ELR (cell line): ENCODE results near the gene SHB.
"Not testable (repeated sequence)": the region's sequence is repeated elsewhere in the genome, so short reads cannot be mapped to it uniquely, and the experiment has no call there.

Experiments used
- DNase-seq: peaks from one replicate; pipeline ENCODE4 v3.0.0-alpha.2; 2015; ENCODE audit warnings: low read depth

SHB gene

DNA sequence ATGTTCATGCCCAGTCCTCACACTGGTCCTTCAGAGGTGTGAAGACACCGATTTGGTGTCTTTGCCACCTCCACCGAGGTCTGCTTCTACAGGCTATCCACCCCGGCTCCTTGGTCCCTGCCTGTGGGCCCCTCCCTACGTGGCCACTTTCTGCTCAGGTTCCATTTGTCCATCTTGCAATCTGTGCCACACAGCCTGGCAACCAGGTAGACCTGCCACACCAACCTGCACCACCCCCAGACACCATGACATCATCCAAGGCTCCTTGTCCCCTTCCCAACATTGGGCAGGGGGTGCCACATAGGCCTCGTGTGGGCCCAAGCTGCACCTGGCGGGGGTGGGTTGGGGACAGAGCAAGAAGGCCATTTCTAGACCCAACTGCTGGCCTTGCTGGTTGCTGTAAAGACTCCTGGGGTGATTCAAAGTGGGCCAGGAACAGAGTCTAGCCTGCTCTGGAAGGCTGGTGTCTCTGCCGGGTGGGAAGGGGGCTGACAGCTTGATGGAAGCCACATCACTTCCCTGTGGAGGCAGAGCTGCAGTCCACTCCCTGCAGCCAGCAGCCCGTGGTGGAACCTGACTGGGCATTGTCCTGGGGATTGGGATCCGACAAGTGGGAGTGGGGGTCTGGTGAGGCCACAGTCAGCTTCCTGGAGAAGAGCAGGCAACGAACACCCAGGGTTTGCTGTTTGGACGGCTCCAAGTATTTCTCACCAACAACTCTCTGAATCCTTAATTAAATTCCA lies 99.3 kb downstream of the SHB start:
- DNase-seq, result no peak

DNA sequence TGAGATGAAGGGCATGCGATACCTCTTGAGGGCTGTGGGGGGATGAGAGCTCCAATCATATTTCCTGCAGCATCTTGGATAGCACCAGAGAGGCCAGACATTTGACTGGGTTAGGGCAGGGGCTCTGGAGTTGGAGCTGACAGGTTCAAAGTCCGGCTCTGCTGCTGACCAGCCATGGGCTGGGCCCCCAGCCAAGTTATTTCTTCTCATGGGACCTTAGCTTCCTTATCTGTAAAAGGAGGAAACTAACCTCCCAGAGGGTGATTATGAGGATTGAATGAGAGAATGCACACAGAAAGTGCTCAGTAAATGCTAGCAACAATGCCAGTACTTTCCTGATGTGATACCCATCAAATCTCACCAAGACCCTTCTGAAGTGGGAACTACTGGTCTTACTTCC lies 99.9 kb downstream of the SHB start:
- peak; percentile 21 for DNase-seq

DNA sequence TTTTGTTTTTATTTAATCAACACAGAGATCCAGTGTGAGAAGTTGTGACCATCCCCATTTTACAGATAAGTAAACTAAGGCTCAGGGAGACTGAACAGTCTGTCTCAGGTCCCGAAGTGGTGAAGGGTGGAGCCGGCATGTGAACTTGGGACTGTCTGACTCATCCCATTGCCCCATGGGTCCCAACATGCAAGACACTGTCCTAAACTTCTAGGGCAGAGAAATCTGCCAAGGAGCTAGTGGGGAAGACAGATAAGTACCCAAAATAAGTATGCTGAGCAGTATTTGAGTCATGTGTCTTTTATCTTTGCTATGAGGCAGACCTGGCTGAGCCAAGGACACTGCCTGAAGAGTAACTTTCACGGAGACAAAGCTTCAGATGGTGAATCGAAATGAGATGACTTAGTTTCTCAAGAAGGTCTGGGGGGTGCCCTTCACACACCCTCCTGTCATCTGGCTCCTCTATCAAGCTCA lies 100.8 kb downstream of the SHB start:
- peak; percentile 68 for DNase-seq

DNA sequence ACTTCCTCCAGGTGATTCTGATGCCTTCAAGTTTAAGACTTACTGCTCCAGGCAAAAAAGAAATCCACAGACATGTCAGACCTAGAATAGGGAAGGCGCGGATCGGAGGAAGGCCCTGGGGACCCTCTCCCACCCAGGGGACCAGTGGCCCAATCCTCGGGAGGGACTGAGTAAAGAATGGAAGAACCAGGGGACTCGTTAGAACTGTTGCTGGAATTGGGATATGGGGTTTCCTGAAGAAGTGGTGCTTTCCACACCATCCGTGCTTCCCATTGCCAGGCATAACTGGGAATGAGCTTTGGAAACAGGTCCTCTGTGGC lies 101.3 kb downstream of the SHB start:
- DNase-seq, result no peak

DNA sequence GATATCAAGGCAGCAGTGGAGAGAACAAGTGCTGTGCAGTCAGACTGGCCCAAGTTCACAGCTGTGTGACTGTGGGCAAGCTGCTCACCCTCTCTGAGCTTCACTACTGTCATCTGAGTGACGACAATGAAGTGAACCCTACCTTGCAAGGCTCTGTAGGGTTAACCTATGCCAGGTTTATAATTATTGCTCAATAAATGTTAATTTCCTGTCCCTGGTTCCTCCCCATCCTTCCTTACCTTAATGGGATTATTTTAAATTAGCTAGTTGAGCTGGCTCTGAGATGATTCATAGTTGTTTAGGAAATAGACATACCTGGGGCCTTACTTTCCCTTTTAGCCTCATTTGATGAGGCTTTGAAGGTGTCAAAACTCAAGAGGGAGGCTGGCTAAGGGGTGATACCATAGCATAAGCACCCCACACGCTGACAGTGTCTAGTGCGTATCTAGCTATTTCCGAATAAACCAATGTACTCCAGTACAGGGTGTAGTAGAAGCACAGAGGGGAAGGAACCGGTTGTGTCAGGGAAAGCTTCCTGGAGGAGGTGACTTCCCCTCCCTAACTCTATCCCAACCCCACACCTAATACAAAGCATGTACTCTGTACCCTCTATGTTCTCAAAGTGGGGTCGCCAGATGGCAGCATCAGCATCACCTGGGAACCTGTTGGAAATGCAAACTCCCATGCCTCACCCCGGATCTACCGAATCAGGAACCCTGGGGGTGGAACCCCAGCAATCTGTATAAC lies 101.8 kb downstream of the SHB start:
- peak; percentile 42 for DNase-seq

DNA sequence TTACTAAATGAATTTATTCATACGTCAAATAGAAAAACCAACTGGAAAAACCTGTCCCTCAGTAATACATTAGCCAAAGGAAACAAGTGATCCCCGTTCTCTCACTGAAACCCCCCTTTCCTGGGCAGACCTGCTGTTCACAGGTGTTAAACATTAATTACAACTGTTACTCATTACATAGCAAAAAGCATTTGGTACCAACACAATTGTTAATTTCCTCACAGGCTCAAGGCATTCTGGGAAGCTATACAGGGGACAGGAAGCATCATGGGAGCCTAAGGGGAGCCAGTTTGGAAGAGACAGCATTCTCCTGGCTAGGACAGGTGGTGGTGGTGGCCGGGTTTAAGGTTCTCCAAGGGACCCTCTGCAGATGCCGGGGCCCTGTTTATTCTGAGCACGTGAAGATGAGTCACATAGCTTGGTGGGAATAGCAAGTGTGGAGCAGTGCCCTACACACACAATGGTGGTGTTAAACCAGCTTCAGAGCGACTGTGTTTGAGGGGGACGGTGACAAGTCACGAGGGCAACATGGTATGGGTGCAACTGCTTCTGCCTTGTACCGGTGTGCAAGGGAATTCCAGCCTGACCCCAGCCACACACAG lies 102.5 kb downstream of the SHB start:
- DNase-seq, result peak; percentile 55

DNA sequence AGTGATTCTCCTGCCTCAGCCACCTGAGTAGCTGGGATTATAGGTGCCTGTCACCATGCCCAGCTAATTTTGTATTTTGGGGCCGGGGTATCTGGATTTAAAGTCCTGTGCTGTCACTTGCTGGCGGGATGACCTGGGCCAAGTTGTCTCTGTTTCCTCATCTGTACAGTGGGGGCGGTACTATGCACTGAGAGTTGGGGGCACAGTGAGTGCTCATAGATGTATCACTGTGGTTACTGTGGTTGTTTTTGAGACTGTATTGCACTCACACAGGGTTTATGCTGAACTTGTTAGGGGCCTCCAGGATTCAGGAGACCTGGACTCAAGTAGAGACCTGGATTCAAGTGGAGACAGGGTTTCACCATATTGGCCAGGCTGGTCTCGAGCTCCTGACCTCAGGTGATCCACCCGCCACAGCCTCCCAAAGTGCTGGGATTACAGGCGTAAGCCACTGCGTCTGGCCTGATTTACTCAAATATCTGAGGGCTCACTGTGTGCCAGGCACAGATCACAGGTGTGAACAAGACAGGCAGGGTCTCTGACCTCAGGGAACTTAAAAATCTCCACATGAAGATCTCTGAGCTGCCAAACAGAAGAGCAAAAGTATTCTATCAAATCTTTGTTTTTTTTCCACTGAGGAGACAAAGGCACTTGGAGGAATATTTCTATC lies 103.2 kb downstream of the SHB start:
- not testable (repeated sequence) for DNase-seq

DNA sequence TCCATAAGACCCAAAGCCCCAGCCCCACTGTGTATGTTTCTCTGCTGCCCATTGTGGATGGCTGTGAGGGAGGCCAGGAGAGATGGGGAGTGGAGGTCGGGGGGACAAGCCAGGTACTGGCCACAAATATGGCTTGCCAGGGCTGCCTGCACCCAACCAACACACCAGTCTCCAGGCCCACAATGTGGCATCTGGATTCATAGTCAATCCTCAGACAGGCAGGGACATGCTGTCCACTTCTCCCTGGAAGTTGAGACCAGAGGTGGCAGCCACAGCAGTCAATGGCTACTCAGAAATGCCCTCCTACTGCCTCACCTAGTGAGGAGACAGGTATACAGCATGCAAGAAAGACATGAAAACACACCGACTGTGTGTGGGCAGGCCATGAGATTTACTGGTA lies 103.9 kb downstream of the SHB start:
- no peak for DNase-seq

DNA sequence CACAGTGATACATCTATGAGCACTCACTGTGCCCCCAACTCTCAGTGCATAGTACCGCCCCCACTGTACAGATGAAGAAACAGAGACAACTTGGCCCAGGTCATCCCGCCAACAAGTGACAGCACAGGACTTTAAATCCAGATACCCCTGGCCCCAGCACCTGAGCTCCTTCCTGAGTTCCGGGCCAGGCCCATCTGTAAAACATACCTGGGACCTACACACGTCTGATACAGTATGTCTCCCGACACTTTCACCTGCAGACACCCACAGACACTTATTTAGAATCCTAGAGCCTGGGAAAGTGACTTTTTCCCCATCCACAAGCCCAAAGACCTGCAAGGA lies 104.3 kb downstream of the SHB start:
- no peak for DNase-seq

DNA sequence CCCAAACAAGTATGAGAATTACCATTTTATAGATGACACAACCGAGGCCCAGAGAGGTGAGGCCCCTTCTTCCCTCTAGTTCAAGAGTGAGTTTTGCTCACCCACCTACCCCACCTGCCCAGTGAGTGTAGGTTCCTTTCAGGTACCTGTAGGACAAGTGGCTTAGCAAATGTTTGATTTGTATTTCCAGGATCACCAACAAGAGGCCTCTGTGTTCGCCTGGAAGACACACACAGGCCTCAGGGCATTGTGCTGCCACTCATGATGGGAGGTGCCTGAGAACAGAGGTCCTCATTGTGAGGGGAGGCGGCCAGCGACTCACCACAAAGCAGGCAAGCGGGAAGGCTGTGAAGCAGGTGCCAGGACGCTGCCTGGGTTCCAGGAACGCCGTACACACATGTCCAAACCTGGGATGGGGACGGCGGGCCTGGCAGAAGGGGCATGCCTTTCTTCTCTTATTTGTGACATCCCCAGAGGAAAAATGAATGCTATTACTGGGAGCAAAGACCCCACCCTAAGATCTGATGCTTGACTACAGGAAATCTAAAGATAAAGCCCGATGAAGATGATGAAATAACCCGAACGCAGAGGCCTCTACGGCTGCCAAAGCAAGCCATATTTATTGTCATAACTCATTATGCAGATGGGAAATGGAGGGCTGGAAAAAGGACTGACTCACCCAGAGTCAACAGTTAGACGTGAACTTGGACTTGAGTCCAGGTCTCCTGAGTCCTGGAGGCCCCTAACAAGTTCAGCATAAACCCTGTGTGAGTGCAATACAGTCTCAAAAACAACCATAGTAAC lies 104.9 kb downstream of the SHB start:
- peak; percentile 86 for DNase-seq

DNA sequence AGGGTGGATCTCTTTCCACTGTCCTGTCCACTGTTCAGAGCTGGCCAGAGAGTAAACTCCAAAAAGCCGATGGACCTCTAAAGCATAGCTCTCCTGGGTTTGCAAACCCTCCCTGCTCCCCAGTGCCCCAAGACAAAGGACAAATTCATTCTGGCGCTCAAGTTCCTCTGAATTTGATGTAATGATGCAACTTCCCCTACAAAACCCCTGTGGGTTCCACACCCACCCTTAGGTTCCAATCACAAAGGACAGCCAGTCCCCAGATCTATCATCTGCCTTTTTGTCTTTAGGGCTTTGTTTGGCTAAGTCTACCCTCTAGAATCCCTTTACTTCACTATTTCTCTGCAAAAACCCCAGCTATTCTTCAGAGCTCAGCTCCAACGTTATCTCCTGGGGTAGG lies 107.7 kb downstream of the SHB start:
- DNase-seq, result no peak

DNA sequence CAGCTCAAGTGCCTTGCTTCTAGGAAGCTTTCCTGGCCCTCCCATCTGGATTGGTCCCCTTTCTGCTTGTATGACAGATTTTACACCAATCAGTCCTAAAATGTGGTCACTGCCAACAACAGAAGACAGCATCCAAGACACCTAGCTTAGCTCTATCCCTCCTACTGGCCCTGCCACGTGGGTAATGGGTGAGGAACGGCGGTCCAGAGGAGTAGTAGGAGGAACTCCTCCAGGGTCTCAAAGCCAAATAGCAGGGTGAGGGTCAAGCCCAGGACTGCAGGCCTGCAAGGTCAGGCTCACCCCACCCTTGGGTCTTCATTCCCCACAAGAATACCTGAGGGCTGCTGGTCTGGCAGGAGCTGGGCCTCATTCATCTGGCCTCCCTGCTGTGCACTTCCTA lies 108.4 kb downstream of the SHB start:
- no peak for DNase-seq

DNA sequence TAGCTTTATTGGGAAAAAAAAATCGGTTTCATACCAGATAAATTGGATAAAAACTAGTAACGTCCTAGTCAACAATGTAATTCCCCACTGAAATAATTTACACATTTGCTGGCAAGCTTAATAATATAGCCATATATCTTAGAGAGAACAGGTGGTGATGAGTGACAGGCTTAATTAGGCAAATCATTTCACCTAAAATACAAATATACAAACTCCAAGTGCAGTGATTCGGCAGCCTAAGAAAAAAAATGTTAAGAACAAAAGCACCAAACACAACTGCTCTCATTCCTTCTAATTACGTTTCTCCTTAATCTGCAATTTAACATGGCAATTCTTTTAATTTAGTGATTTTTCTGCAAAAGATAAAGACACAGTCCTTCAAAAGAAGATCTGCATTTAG lies 109.1 kb downstream of the SHB start:
- no peak for DNase-seq

DNA sequence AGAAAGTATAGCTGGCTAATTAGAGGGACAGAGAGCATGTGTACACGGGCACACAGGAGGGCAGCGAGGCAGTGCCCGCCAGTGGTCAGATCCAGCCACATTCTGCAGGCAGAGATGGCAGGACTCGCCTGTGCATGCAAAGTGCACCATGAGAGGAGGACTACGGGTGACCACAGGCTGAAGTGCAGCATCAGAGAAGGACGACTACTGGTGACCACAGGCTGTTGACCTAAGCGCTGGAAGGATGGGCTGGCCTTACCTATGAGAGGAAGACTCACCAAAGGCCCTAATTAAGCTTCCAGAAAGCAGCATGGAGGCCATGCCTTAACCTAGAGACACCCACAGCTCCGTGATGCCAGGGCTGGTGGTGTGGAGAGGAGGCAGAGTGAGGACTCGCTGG lies 110.9 kb downstream of the SHB start:
- DNase-seq, result no peak

DNA sequence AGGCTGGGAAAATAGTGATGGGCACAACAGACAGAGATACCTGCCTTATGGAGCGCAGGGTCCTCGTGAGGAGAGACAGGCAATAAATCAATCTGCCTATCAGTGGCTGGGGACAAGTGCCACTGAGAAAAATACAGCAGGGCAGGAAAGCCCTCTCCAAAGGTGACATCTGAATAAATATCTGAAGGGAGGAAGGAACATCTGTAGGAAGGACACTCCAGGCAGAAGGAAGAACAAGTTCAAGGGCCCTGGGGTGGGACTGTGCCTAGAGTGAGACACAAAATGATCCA lies 111.4 kb downstream of the SHB start:
- DNase-seq, result no peak

DNA sequence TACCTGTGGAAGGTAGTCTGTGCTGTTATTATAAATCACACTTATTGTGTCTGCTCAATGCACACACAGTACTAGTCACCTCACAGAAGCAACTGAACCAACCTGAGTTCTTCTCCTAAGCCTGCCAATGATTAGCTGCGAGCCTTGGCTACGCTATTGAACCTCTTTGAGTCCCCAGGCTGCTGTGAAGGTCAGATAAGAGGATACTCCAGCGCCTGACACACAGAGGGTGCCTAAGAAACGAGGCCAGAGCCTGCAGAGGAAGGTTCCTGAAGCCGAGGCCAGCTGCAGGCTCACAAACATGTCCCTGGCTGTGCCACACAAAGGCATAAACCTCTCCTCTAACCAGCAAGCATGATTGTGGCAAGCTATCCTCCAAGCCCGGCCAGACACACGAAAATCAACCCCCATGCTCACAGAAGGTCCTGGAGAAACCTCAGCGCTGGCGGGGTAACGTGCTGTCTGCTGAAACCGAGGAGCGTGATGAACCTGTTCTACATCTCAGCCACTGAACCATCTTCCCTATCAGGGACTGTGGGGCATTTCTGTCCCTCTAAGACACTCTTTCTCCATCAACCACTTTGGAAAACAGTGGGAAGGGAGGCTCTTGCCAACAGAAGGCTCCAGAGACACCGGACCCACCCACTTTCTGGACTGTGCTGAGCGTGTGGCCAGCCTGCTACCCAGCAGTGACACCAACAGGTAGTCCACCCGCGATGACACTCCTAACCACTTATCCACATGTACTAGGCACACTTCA lies 111.9 kb downstream of the SHB start:
- no peak for DNase-seq

DNA sequence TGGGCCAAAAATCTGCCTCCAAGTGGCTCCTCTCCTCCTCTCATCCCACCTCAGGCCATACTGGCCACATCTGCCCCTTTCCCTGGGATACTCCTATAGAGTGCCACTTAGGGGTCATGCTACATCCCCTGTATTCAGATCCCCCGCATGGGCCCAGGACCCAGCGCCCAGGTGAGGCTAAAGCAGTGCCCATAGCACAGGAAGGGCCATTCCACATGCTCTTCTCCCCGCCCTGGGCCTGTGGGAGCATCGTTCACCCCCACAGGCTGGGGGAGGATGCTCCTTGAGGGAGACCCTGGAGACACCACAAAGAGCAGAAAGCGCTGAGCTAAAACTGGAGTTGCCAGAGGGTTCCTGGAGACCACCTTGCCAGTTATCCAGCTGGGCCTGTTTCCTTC lies 112.6 kb downstream of the SHB start:
- DNase-seq, result no peak

DNA sequence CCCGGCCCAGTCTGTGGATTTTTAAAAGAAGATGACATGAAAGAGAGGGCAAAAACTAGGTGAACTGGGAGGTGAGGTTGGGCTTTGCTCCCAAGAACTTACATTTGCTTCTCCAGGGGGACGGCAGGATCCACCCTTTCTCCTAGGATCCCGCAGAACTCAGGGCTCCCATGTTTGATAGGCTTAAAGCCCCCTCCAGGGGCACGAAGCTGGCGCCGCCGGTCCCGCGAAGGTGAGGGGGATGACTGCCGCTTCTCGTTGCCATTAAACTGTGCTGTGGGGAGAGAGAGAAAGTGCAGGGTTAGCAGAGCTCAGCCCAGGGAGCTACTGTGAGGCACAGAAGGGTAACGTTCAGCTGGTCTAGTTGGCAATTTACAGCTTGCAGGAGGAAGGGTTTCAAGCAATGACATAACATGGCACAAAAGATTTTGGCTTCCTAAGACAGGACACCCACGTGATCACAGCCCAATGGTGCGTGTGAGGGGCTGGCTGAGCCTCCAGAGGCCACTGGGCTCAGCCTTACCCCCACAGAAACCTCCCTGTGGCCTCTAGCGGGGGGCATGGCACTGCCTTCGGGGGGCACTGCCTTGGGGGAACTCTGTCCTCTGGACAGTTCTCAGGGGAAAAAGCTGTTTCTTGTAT lies 113.1 kb downstream of the SHB start:
- DNase-seq, result no peak

DNA sequence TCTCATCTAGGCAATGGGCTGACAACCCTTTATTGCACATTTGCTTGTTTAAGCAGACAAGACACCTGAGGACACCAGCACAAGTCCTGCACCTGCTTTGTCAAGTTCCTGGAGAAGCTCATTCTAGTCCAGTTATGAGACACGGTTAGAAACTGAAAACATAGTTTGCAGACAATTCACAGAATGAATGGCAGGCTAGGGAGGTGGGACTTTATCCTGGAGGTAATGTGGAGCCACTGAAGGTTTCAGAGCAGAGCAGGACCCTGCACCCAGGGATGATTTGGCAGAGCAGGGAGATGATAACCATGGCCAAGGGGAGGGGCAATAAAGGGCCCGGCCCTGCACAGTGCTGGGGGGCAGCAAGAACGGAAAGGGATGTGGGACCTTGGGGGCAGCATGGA lies 114.4 kb downstream of the SHB start:
- no peak for DNase-seq

DNA sequence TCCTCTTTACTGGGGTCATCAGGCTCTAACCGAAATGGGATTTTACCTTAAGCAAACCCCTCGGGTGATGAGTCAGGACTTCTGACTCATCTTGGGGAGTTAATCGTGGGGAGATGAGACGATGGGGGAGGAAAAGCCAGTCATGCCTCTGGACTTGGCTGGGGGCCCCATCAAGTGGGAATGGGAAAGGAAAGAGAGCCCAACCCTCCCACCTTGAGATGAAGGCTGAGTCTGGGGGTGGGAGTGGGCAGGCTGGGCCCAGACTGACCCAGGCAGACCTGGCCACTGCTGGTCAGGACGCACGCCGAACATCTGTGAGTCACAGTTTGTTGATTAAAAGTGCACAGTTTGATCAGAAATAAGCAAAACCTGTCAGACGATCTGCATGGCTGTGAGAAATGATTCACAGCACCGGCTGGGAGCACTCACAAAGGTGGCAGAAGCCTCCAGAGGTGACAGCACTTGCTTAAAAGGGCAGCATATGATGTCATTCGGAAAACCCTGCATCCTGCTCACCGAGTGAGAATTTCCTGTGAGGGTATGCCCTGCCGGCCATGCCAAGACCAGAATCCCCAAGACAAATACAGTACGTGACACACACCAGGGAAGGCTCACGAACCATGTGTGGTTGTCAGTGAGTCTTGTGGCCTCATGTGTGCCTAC lies 115.1 kb downstream of the SHB start:
- peak; percentile 99 for DNase-seq
